Aorta (tissue), 5 donors: ENCODE results near the gene GNB1. TPM values are rescaled to one million over a fixed set of nuclear protein-coding genes. Genes with fewer than 3 reads are reported as not detected.

Experiments
- ATAC-seq: fragments of 200-7000 bp; cut with Tn5 transposase; one replicate; pipeline ENCODE4 v1.9.1; 2022; ENCODE audit warnings: moderate library complexity; ENCODE audit not compliant: low FRiP score
- DNase-seq, 2 donors: peaks; one replicate each; pipeline ENCODE4 v3.0.0-alpha.2; 2020
- H3K27ac ChIP-seq, 2 donors: one replicate each; pipeline ENCODE4 v1.5.1; 2013; ENCODE audit warnings: low read length in 2 of 2, mild to moderate bottlenecking in 2 of 2, moderate library complexity in 2 of 2, control low read depth in 1 of 2, inconsistent platforms in 1 of 2, low read depth in 1 of 2
- H3K27me3 ChIP-seq, 2 donors: one replicate each; pipeline ENCODE4 v1.6.1; 2013; ENCODE audit warnings: control low read depth in 1 of 2, low read length in 1 of 2, mild to moderate bottlenecking in 1 of 2, moderate library complexity in 1 of 2; ENCODE audit not compliant: insufficient read depth in 2 of 2, control insufficient read depth in 1 of 2
- H3K36me3 ChIP-seq, 2 donors: one replicate each; pipeline ENCODE4 v1.6.1; 2013; ENCODE audit warnings: control low read depth in 1 of 2, low read length in 1 of 2, mild to moderate bottlenecking in 1 of 2; ENCODE audit not compliant: insufficient read depth in 2 of 2, control insufficient read depth in 1 of 2
- H3K4me1 ChIP-seq, 2 donors: one replicate each; pipeline ENCODE4 v1.6.1; 2013; ENCODE audit warnings: low read length in 2 of 2, control low read depth in 1 of 2, mild to moderate bottlenecking in 1 of 2, moderate library complexity in 1 of 2; ENCODE audit not compliant: insufficient read depth in 2 of 2, control insufficient read depth in 1 of 2
- H3K4me3 ChIP-seq, 2 donors: one replicate each; pipeline ENCODE4 v1.5.1; 2013; ENCODE audit warnings: low read length in 2 of 2, control low read depth in 1 of 2, mild to moderate bottlenecking in 1 of 2
- H3K9me3 ChIP-seq: one replicate; pipeline ENCODE4 v1.6.1; 2013; ENCODE audit warnings: mild to moderate bottlenecking, low read length; ENCODE audit not compliant: control insufficient read depth
- WGBS, 2 donors: extraction: QIAGEN DNeasy Blood & Tissue Kit; methylation state at CpG; one replicate each; pipeline ENCODE4 v1.1.7; 2013; 5-methylcytosine and 5-hydroxymethylcytosine counted together
- intact Hi-C, 2 donors: fragments of 100-400 bp; cut with DNase I; formaldehyde crosslinking; loops; one replicate each; pipeline versions ENCODE4 v1.14.2 to v1.15.0; 2022
- polyA plus RNA-seq, 2 donors: library from polyadenylated mRNA; stranded (reverse); fragments of 200-250 nt; gene quantifications; one replicate each; pipeline ENCODE4 v1.2.3, GENCODE V29; 2013
- total RNA-seq, 2 donors: library from RNA; stranded (reverse); fragmentation: NEBNext Ultra II Directional; extraction: Animal tissue kit (Norgen Biotek cat#: 25700); gene quantifications; one replicate each; pipeline ENCODE4 v1.2.1, GENCODE V29; 2021
- donor health status: healthy with polysubstance abuse.
- donor health status: Bipolar disorder and iron deficiency.
- donor health status: DM: no; HTN: no; CAD: no.
- donor health status: DM: no; HTN: no; CAD: no.
- donor health status: DM: yes; HTN: yes; CAD: no.

GNB1 gene
- total and polyA plus RNA-seq, 4 donors: 142 to 312 (median 248) TPM

GRCh38 chr1:1833456-1833855, 57.4 kb downstream of the GNB1 start:
- H3K27me3 ChIP-seq: no peaks in the 10 kb centered on the region
- H3K4me1 ChIP-seq: peaks cover 0 to 2% of the 10 kb centered on the region in 2 donors
- no peaks in the 10 kb centered on the region for H3K9me3 ChIP-seq
- H3K4me3 ChIP-seq: no peak overlapping the region
- ATAC-seq (no peak), DNase-seq (no peak)
- H3K27ac ChIP-seq: no peak overlapping the region
- intact Hi-C loops: no loop called here
- WGBS, 2 donors: 79 to 81% methylated on average over 10 of the region's 10 CpGs
- peaks cover 0 to 4% of the 10 kb centered on the region in 2 donors for H3K36me3 ChIP-seq

GRCh38 chr1:1832820-1833219, 58.1 kb downstream of the GNB1 start:
- DNase-seq (no peak), ATAC-seq (no peak)
- WGBS, 2 donors: 82 to 83% methylated on average over 5 of the region's 5 CpGs
- Histone ChIP-seq H3K27ac (no peak overlapping the region), H3K27me3 (no peaks in the 10 kb centered on the region), H3K4me1 (peaks cover 0 to 2% of the 10 kb centered on the region in 2 donors), H3K9me3 (no peaks in the 10 kb centered on the region), H3K4me3 (no peak overlapping the region), H3K36me3 (peaks cover 0 to 4% of the 10 kb centered on the region in 2 donors)
- intact Hi-C loops: no loop called here

- ATAC-seq: no peak
- peaks cover 0 to 4% of the 10 kb centered on the region in 2 donors for H3K36me3 ChIP-seq
Measured at GRCh38 chr1:1832166-1832565, 58.7 kb downstream of the GNB1 start.

GRCh38 chr1:1827089-1827848, 63.6 kb downstream of the GNB1 start:
- Histone ChIP-seq H3K36me3 (no peaks in the 10 kb centered on the region), H3K27me3 (no peaks in the 10 kb centered on the region), H3K27ac (no peak overlapping the region), H3K9me3 (no peaks in the 10 kb centered on the region), H3K4me1 (no peaks in the 10 kb centered on the region), H3K4me3 (no peak overlapping the region)
- WGBS, 2 donors: 63 to 65% methylated on average over 14 of the region's 14 CpGs
- ATAC-seq (no peak), DNase-seq (peak in 1 of 2 donors; percentile 8)
- intact Hi-C loops: no loop called here

More at GRCh38 chr1:1832166-1832565, 58.7 kb downstream of the GNB1 start:
- Histone ChIP-seq H3K9me3 (no peaks in the 10 kb centered on the region), H3K4me3 (no peak overlapping the region), H3K27ac (no peak overlapping the region), H3K27me3 (no peaks in the 10 kb centered on the region), H3K4me1 (peaks cover 0 to 2% of the 10 kb centered on the region in 2 donors)
- 76 to 81% methylated on average over 8 of the region's 8 CpGs for WGBS, 2 donors
- intact Hi-C loops: no loop called here
- DNase-seq: peak in 1 of 2 donors; percentile 37

- H3K4me3 ChIP-seq: no peak overlapping the region
- H3K27me3 ChIP-seq: no peaks in the 10 kb centered on the region
- H3K9me3 ChIP-seq: no peaks in the 10 kb centered on the region
- WGBS, 2 donors: 86 to 89% methylated on average over 9 of the region's 9 CpGs
- no peak for DNase-seq
- ATAC-seq: no peak
- no peaks in the 10 kb centered on the region for H3K4me1 ChIP-seq
- no peaks in the 10 kb centered on the region for H3K36me3 ChIP-seq
- intact Hi-C loops: no loop called here
- H3K27ac ChIP-seq: no peak overlapping the region
Measured at GRCh38 chr1:1826356-1827088, 64.4 kb downstream of the GNB1 start.

GRCh38 chr1:1825217-1825616, 65.7 kb downstream of the GNB1 start:
- H3K36me3 ChIP-seq: no peaks in the 10 kb centered on the region
- intact Hi-C loops: no loop called here
- 95 to 98% methylated on average over 5 of the region's 5 CpGs for WGBS, 2 donors

GRCh38 chr1:1819762-1820161, 71.1 kb downstream of the GNB1 start:
- Histone ChIP-seq H3K4me3 (no peak overlapping the region), H3K4me1 (no peaks in the 10 kb centered on the region), H3K27me3 (no peaks in the 10 kb centered on the region), H3K27ac (no peak overlapping the region), H3K9me3 (no peaks in the 10 kb centered on the region), H3K36me3 (peaks cover 0 to 2% of the 10 kb centered on the region in 2 donors)
- 94% methylated on average over 6 of the region's 6 CpGs for WGBS, 2 donors
- intact Hi-C loops: loop anchor here in 1 of 2 donors (10.0 kb wide), 1 partner anchor 65 kb away; no protein-coding TSS in a partner anchor
- DNase-seq (no peak), ATAC-seq (no peak)

More at GRCh38 chr1:1825217-1825616, 65.7 kb downstream of the GNB1 start:
- Histone ChIP-seq H3K27me3 (no peaks in the 10 kb centered on the region), H3K4me3 (no peak overlapping the region), H3K4me1 (no peaks in the 10 kb centered on the region), H3K27ac (no peak overlapping the region), H3K9me3 (no peaks in the 10 kb centered on the region)
- ATAC-seq (no peak), DNase-seq (no peak)

- no peak for ATAC-seq
- H3K36me3 ChIP-seq: peaks cover 0 to 2% of the 10 kb centered on the region in 2 donors
- H3K4me1 ChIP-seq: no peaks in the 10 kb centered on the region
- WGBS, 2 donors: 59 to 64% methylated on average over 3 of the region's 3 CpGs
- H3K4me3 ChIP-seq: no peak overlapping the region
- no peaks in the 10 kb centered on the region for H3K27me3 ChIP-seq
- DNase-seq: no peak
- intact Hi-C loops: loop anchor here in 1 of 2 donors (10.0 kb wide), 1 partner anchor 68 kb away; no protein-coding TSS in a partner anchor
- H3K27ac ChIP-seq: no peak overlapping the region
- H3K9me3 ChIP-seq: no peaks in the 10 kb centered on the region
Measured at GRCh38 chr1:1817221-1817620, 73.7 kb downstream of the GNB1 start.
